Activated naive CD4-positive, alpha-beta T cell treated with anti-CD3 and anti-CD28 coated beads, Interleukin-2, amount 10 ng/mL, durations not matched to agents 7 days and 5 days (primary cell): Measurements from ENCODE around the gene TAPBPL.
A peak's percentile ranks its signal among the peaks of the same experiment; 100 is the strongest.
"Not testable (repeated sequence)": the region's sequence is repeated elsewhere in the genome, so short reads cannot be mapped to it uniquely, and the experiment has no call there.

Experiments
- CTCF ChIA-PET: fragments of 350-600 bp; sonication (Branson Sonifier 250); formaldehyde crosslinking; loops from one replicate; lab custom pipeline; 2021; ENCODE audit warnings: antibody characterized with exemption; lab: Charles Lee
- DNase-seq: peaks from one replicate; pipeline ENCODE4 v3.0.0-alpha.2; 2020
- H3K27ac Mint-ChIP-seq: one replicate; pipeline ENCODE4 v1.8.0; 2021; ENCODE audit warnings: mild to moderate bottlenecking, moderate library complexity, mixed read lengths
- H3K27me3 Mint-ChIP-seq: one replicate; pipeline ENCODE4 v1.8.0; 2021; ENCODE audit warnings: mild to moderate bottlenecking, mixed read lengths
- H3K36me3 Mint-ChIP-seq: one replicate; pipeline ENCODE4 v1.8.0; 2021; ENCODE audit warnings: mixed read lengths
- H3K4me1 Mint-ChIP-seq: one replicate; pipeline ENCODE4 v1.8.0; 2021; ENCODE audit warnings: mixed read lengths
- H3K4me3 Mint-ChIP-seq: one replicate; pipeline ENCODE4 v1.8.0; 2021; ENCODE audit warnings: mild to moderate bottlenecking, moderate library complexity, mixed read lengths
- H3K9me3 Mint-ChIP-seq: one replicate; pipeline ENCODE4 v1.8.0; 2021; ENCODE audit warnings: mixed read lengths

The TAPBPL gene

DNA sequence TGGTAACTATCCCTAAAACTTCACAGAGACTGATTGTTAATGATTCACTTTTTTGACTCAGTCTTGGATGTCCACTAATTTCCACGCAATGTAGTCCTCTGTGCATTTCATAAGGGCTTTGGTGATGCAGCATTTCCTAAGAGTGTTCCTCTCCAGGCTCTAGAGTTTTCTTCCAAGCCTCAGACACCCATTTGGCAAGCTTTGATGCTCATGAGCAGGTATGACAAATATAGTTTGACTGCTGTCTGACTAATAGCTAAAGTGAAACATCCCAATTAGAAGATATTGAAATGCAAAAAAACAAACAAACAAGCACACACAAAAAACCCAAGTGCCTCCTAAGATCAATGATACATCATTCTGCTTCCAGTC is 20.1 kb downstream of the TAPBPL start:
- Mint-ChIP-seq H3K9me3 (no peaks in the 10 kb centered on the region), H3K36me3 (peaks cover 24% of the 10 kb centered on the region)
- no peak for DNase-seq

DNA sequence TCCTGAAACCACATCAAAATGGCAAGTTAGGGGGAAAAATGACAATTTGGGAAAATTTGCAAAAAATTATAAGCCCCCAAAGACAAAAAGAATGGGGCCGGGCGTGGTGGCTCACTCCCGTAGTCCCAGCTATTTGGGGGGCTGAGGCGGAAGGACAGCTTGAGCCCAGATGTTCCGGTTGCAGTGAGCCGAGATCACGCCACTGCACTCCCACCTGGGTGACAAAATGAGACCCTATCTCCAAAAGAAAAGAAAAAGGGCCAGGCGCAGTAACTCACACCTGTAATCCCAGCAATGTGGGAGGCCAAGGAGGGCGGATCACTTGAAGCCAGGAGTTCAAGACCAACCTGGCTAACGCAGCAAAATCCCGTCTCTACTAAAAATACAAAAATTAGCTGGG is 20.6 kb downstream of the TAPBPL start:
- Mint-ChIP-seq H3K27me3 (peaks cover 32% of the 10 kb centered on the region), H3K9me3 (no peaks in the 10 kb centered on the region), H3K4me3 (no peak overlapping the region), H3K4me1 (peaks cover 37% of the 10 kb centered on the region), H3K36me3 (peaks cover 20% of the 10 kb centered on the region), H3K27ac (no peak overlapping the region)
- DNase-seq, result no peak
- CTCF ChIA-PET, result interaction anchor here (0.7 to 0.9 kb wide), 2 partner anchors 21 to 127 kb away, joined by 3 to 4 read pairs; partner anchors contain the start of gene MRPL51

More for the DNA sequence above, 20.1 kb downstream of the TAPBPL start:
- Mint-ChIP-seq H3K4me1 (peaks cover 42% of the 10 kb centered on the region), H3K27me3 (peaks cover 32% of the 10 kb centered on the region), H3K27ac (peak overlapping the region; percentile 4), H3K4me3 (peak overlapping the region; percentile 4)
- CTCF ChIA-PET, result interaction anchor here (0.9 to 2.7 kb wide), 2 partner anchors 21 to 60 kb away, joined by 3 to 9 read pairs; partner anchors contain the start of gene MRPL51

DNA sequence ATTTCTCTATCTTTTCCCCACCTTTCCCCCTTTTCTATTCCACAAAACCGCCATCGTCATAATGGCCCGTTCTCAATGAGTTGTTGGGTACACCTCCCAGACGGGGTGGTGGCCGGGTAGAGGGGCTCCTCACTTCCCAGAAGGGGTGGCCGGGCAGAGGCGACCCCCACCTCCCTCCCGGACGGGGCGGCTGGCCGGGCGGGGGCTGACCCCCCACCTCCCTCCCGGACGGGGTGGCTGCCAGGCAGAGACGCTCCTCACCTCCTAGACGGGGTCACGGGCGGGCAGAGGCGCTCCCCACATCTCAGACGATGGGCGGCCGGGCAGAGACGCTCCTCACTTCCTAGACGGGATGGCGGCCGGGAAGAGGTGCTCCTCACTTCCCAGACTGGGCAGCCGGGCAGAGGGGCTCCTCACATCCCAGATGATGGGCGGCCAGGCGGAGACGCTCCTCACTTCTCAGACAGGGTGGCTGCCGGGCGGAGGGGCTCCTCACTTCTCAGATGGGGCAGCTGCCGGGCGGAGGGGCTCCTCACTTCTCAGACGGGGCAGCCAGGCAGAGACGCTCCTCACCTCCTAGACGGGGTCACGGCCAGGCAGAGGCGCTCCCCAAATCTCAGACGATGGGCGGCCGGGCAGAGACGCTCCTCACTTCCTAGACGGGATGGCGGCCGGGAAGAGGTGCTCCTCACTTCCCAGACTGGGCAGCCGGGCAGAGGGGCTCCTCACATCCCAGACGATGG is 23.6 kb downstream of the TAPBPL start:
- H3K4me3 Mint-ChIP-seq, H3K9me3 Mint-ChIP-seq, H3K27ac Mint-ChIP-seq, H3K36me3 Mint-ChIP-seq, DNase-seq, CTCF ChIA-PET: not testable (repeated sequence)
- H3K4me1 Mint-ChIP-seq, result peaks cover 14% of the 10 kb centered on the region
- H3K27me3 Mint-ChIP-seq, result peaks cover 58% of the 10 kb centered on the region

DNA sequence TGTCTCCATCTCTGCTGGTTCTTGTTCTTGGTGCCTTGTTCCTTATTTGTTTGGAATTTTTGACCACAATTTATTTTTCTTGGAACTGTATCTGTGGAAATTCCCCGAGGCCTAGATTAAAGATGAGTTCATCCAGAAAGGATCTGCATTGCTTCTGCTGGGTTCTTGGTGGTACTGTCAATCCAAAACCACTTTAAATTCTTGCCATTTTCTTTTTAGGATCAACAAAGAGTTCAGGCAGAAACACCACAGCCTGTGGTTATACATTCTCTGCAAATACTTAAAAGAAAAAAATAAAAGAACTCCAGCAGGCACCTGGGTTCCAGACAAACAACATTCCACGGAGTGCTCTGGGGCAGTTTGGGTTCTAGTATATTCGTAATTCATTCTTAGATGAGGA is 24.6 kb downstream of the TAPBPL start:
- H3K4me1 Mint-ChIP-seq, result peaks cover 8% of the 10 kb centered on the region
- no peaks in the 10 kb centered on the region for H3K36me3 Mint-ChIP-seq
- no peak overlapping the region for H3K4me3 Mint-ChIP-seq
- CTCF ChIA-PET, result no interaction called here
- H3K9me3 Mint-ChIP-seq, result no peaks in the 10 kb centered on the region
- H3K27ac Mint-ChIP-seq, result no peak overlapping the region
- DNase-seq, result no peak
- H3K27me3 Mint-ChIP-seq, result peaks cover 62% of the 10 kb centered on the region

DNA sequence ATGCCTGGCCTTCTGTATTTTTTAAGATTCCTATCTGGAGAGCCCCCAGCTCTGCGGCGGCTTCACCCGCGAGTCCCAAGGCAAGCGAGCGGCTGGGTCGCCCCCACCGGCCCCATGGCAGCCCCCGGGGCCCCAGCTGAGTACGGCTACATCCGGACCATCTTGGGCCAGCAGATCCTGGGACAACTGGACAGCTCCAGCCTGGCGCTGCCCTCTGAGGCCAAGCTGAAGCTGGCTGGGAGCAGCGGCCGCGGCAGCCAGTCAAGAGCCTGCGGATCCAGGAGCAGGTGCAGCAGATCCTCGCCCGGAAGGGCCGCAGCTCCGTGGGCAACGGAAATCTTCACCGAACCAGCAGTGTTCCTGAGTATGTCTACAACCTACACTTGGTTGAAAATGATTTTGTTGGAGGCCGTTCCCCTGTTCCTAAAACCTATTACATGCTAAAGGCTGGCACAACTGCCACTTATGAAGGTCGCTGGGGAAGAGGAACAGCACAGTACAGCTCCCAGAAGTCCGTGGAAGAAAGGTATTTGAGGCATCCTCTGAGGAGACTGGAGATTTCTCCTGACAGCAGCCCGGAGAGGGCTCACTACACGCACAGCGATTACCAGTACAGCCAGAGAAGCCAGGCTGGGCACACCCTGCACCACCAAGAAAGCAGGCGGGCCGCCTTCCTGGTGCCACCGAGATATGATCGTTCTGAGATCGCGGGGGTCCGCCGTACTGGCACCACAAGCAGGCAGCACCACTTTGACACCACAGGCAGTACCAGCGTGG is 25.9 kb downstream of the TAPBPL start:
- H3K4me3 Mint-ChIP-seq, H3K27ac Mint-ChIP-seq, DNase-seq, H3K4me1 Mint-ChIP-seq, CTCF ChIA-PET, H3K36me3 Mint-ChIP-seq, H3K9me3 Mint-ChIP-seq: not testable (repeated sequence)
- peaks cover 65% of the 10 kb centered on the region for H3K27me3 Mint-ChIP-seq

DNA sequence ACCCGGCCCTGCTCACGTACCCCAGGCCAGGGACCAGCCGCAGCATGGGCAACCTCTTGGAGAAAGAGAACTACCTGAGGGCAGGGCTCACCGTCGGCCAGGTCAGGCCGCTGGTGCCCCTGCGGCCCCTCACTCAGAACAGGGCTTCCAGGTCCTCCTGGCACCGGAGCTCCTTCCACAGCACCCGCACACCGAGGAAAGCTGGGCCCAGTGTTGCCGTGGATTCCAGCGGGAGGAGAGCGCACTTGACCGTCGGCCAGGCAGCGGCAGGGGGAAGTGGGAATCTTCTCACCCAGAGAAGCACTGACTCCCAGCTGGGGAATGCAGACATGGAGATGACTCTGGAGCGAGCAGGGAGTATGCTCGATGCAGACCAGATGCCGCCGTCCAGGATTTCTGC is 26.6 kb downstream of the TAPBPL start:
- Mint-ChIP-seq H3K27ac (no peak overlapping the region), H3K4me3 (no peak overlapping the region), H3K4me1 (no peaks in the 10 kb centered on the region), H3K9me3 (no peaks in the 10 kb centered on the region), H3K27me3 (peaks cover 65% of the 10 kb centered on the region), H3K36me3 (no peaks in the 10 kb centered on the region)
- DNase-seq, result no peak
- CTCF ChIA-PET, result no interaction called here

DNA sequence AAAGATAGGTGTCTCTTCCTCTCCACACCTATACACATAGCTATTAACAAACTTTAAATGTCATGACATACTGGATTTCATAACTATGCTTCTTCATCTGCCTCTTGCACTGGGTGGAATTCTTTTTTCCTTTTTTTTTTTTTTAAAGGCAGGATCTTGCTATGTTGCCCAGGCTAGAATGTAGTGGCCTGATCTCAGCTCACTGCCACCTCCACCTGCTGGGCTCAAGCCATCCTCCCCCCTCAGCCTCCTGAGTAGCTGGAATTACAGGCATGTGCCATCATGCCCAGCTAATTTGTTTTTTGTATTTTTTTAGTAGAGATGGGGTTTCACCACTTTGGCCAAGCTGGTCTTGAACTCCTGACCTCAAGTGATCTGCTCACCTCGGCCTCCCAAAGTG is 36.4 kb downstream of the TAPBPL start:
- no peak overlapping the region for H3K27ac Mint-ChIP-seq
- H3K9me3 Mint-ChIP-seq, result no peaks in the 10 kb centered on the region
- H3K4me1 Mint-ChIP-seq, result peaks cover 14% of the 10 kb centered on the region
- peaks cover 13% of the 10 kb centered on the region for H3K27me3 Mint-ChIP-seq
- no peak overlapping the region for H3K4me3 Mint-ChIP-seq
- CTCF ChIA-PET, result interaction anchor here (0.6 to 0.9 kb wide), 2 partner anchors 9 to 48 kb away, joined by 3 to 4 read pairs; no protein-coding TSS in a partner anchor
- DNase-seq, result no peak
- peaks cover 15% of the 10 kb centered on the region for H3K36me3 Mint-ChIP-seq

DNA sequence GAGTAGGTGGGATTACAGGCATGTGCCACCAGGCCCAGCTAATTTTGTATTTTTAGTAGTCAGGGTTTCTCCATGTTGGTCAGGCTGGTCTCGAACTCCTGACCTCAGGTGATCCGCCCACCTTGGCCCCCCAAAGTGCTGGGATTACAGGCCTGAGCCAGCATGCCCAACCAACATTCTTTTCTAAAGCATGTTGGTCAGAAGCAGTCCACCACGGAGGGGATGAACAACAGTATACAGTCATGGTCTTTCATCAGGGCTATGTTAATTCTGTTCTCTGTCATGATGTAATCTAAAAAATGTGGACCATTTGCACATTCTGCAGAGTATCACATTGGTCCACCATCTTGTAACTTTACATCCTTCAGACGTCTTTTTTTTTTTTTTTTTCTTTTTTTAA is 37.6 kb downstream of the TAPBPL start:
- Mint-ChIP-seq H3K4me3 (no peak overlapping the region), H3K36me3 (peaks cover 15% of the 10 kb centered on the region), H3K9me3 (no peaks in the 10 kb centered on the region), H3K27me3 (peaks cover 8% of the 10 kb centered on the region), H3K27ac (no peak overlapping the region), H3K4me1 (peaks cover 15% of the 10 kb centered on the region)
- CTCF ChIA-PET, result interaction anchor here (0.6 kb wide), 1 partner anchor 78 kb away, joined by 3 read pairs; no protein-coding TSS in a partner anchor
- DNase-seq, result no peak

DNA sequence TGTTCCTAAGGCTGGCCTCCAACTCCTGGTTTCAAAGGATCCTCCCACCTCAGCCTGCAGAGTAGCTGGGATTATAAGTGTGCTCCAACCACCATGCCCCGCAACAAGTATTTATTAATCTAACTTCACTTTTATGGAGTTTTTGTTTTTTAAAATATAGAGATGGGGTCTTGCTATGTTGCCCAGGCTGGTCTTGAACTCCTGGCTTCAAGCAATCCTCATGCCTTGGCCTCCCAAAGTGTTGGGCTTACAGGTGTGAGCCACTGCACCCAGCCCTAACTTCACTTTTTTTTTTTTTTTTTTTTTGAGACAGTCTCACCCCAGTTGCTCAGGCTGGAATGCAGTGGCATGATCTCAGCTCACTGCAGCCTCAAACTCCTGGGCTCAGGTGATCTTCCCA is 38.8 kb downstream of the TAPBPL start:
- not testable (repeated sequence) for H3K4me3 Mint-ChIP-seq, H3K27me3 Mint-ChIP-seq, DNase-seq, H3K27ac Mint-ChIP-seq, H3K9me3 Mint-ChIP-seq
- Mint-ChIP-seq H3K4me1 (peaks cover 27% of the 10 kb centered on the region), H3K36me3 (peaks cover 26% of the 10 kb centered on the region)
- CTCF ChIA-PET, result interaction anchor here (0.9 to 1.2 kb wide), 2 partner anchors 20 to 47 kb away, joined by 3 read pairs; no protein-coding TSS in a partner anchor

DNA sequence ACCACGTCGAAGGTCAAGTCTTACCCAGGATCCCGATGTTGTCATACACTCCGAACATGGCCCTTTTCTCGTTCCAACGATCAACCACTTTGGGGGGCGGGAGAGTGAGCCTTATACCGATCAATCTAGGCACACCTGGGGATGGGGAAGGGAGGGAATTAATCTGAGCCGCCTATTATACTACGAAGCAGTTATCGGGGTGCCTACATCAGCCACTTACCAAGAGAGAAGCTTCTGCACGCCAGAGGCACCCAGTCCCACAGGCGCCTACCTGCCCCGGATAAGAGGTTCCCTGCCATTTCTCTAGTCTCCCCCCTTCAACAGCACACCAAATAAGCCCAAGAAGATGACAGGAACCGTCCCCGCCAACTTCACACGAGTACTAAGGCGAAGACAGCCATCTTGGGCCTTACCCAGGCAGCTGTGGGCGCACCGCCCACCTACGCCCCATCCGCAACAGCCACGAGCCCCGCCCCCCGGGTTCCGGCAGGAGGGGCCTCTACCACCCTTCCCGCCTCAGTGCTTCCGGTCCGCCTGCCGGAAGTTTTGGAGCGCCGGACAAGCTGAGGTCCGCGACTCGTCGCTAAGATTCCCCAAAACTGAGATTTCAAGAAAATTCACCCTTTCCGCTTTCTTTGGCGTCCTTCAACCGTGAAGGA is 41.1 kb downstream of the TAPBPL start, which contains the start of gene MRPL51:
MRPL51 (minus strand) TSS at position 425 of the 659 bp plus-strand sequence; CDS start at position 299, 126 bp downstream.
- peaks cover 45% of the 10 kb centered on the region for H3K4me1 Mint-ChIP-seq
- peak within 1 kb of the TSS; percentile 93 for H3K4me3 Mint-ChIP-seq
- H3K36me3 Mint-ChIP-seq, result peaks cover 42% of the 10 kb centered on the region
- CTCF ChIA-PET, result interaction anchor here (0.6 to 1.7 kb wide), 5 partner anchors 21 to 72 kb away, joined by 3 to 9 read pairs (median 3); no protein-coding TSS in a partner anchor
- H3K27me3 Mint-ChIP-seq, result no peaks in the 10 kb centered on the region
- H3K9me3 Mint-ChIP-seq, result no peaks in the 10 kb centered on the region
- DNase-seq, result peak; percentile 97
- peak within 1 kb of the TSS; percentile 99 for H3K27ac Mint-ChIP-seq

DNA sequence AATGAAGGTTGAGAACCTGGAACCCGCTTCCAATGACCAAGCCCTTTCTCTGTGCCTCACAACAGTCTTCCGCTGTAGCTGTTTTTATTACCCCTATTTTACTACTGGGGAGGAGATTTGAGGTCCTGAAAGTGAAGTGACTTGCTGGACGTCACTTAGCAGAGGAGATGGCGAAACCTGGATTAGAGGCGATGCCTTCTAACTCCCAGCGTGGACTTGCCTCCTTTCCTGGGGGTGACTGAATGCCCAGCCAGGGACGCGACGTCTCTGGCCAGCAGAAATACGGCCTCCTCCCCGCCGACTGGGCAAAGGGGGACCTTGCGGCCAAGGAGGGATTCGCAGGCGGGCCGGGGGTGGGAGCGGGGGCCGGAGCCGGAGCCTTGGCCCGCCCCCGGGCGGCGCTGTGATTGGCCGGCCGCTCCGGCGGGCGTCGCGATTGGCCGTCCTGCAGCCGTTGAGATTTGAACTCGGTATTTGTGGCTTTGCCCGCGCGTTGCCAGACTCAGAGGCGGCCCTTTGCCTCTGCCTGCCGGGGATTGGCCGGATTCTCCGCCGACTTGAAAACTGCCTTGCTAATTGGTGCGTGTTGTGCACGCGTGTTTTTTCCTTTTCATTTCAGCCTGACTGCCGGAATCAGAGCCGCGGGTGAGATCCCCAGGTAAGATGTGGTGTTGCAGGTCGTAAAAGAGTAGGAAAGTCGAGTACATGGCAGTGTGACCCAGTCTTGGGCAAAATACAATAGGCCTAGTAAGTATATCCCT is 41.8 kb downstream of the TAPBPL start, which contains the start of gene NCAPD2:
NCAPD2 (plus strand) TSS at position 606 of the 761 bp plus-strand sequence. CDS start 997 bp downstream, outside the sequence.
- peaks cover 48% of the 10 kb centered on the region for H3K4me1 Mint-ChIP-seq
- peaks cover 48% of the 10 kb centered on the region for H3K36me3 Mint-ChIP-seq
- CTCF ChIA-PET, result interaction anchor here (0.6 to 1.7 kb wide), 7 partner anchors 22 to 68 kb away, joined by 3 to 9 read pairs (median 3); no protein-coding TSS in a partner anchor
- no peaks in the 10 kb centered on the region for H3K9me3 Mint-ChIP-seq
- H3K27me3 Mint-ChIP-seq, result no peaks in the 10 kb centered on the region
- DNase-seq, result peak; percentile 98
- H3K27ac Mint-ChIP-seq, result peak within 1 kb of the TSS; percentile 99
- H3K4me3 Mint-ChIP-seq, result peak within 1 kb of the TSS; percentile 93

DNA sequence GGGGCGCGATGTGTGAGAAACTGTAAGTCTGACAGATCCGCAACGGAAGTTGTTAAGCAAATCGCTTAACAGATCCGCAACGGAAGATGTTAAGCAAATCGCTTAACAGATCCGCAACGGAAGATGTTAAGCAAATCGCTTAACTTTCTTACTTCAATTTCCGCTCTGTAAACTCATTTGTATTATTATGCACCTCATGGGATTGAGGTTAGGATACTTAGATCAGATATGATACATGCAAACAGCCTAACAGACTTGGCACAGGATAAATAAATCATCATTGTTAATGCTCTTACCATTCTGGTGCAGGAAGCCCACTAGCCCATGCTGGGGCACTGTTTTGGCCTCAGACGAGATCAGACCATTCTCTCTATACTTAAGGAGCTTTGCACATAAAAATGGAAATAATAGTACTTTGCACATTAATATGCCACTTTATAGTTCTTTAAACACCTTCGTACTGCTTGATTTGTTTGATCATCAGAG is 42.5 kb downstream of the TAPBPL start:
- no peaks in the 10 kb centered on the region for H3K27me3 Mint-ChIP-seq
- no peaks in the 10 kb centered on the region for H3K9me3 Mint-ChIP-seq
- H3K36me3 Mint-ChIP-seq, result peaks cover 49% of the 10 kb centered on the region
- CTCF ChIA-PET, result interaction anchor here (0.7 to 1.2 kb wide), 6 partner anchors 23 to 190 kb away, joined by 3 to 4 read pairs (median 4); no protein-coding TSS in a partner anchor
- DNase-seq, result peak; percentile 23
- peak overlapping the region; percentile 93 for H3K4me3 Mint-ChIP-seq
- peaks cover 48% of the 10 kb centered on the region for H3K4me1 Mint-ChIP-seq
- H3K27ac Mint-ChIP-seq, result peak overlapping the region; percentile 99

DNA sequence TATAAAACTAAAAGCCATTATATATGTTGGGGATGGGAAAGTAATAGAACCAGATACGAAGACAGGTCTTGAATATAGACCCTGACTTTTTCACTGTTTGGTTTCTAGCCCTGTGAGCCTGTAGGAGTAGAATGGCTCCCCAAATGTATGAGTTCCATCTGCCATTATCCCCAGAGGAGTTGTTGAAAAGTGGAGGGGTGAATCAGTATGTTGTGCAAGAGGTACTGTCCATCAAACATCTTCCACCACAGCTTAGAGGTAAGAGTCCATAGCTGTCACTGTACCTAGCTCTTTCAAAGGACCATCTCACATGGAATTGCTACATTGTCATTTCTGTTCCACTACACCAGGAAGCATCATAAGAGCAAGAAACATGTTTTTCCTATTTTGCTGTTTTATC is 43.1 kb downstream of the TAPBPL start:
- Mint-ChIP-seq H3K4me1 (peaks cover 48% of the 10 kb centered on the region), H3K9me3 (no peaks in the 10 kb centered on the region), H3K4me3 (peak overlapping the region; percentile 93), H3K27ac (peak overlapping the region; percentile 99), H3K36me3 (peaks cover 49% of the 10 kb centered on the region), H3K27me3 (no peaks in the 10 kb centered on the region)
- no peak for DNase-seq
- CTCF ChIA-PET, result interaction anchor here (0.7 to 2.5 kb wide), 8 partner anchors 23 to 189 kb away, joined by 3 to 9 read pairs (median 4); no protein-coding TSS in a partner anchor
